Mesenchymal stem cell (in vitro differentiated cells and primary cell): ENCODE measurements around the gene SLC2A6.

Experiments used
- DNase-seq: peaks from one replicate; pipeline ENCODE4 v3.0.0-alpha.2; 2013
- H2AFZ ChIP-seq: one replicate; pipeline ENCODE4 v1.6.1; 2013; ENCODE audit warnings: low read depth, mild to moderate bottlenecking, control low read depth, inconsistent platforms, low read length, moderate library complexity
- H2AK5ac ChIP-seq: 2 replicates; pipeline ENCODE4 v1.6.1; 2013; ENCODE audit warnings: low read length, moderate library complexity, mild to moderate bottlenecking, inconsistent platforms; ENCODE audit not compliant: severe bottlenecking
- H2BK120ac ChIP-seq: one replicate; pipeline ENCODE4 v1.6.1; 2013; ENCODE audit warnings: low read depth, mild to moderate bottlenecking, inconsistent platforms, low read length, moderate library complexity
- H2BK12ac ChIP-seq, 2 experiments: one replicate each; pipeline ENCODE4 v1.6.1; 2013; ENCODE audit warnings: inconsistent platforms in 2 of 2, low read length in 2 of 2, mild to moderate bottlenecking in 2 of 2, moderate library complexity in 2 of 2, control low read depth in 1 of 2
- H2BK15ac ChIP-seq: one replicate; pipeline ENCODE4 v1.6.1; 2013; ENCODE audit warnings: mild to moderate bottlenecking, low read depth, inconsistent platforms; ENCODE audit not compliant: poor library complexity, severe bottlenecking
- H2BK5ac ChIP-seq: 2 replicates; pipeline ENCODE4 v1.6.1; 2013; ENCODE audit warnings: low read depth, mild to moderate bottlenecking, low read length, control low read depth, inconsistent platforms; ENCODE audit not compliant: poor library complexity, severe bottlenecking
- H3K14ac ChIP-seq, 2 experiments: one replicate each; pipeline ENCODE4 v1.6.1; 2013; ENCODE audit warnings: inconsistent platforms in 2 of 2, low read length in 2 of 2, control low read depth in 1 of 2, mild to moderate bottlenecking in 1 of 2, moderate library complexity in 1 of 2
- H3K18ac ChIP-seq, 2 experiments: one replicate each; pipeline ENCODE4 v1.6.1; 2013; ENCODE audit warnings: inconsistent platforms in 2 of 2, low read length in 2 of 2, control low read depth in 1 of 2, low read depth in 1 of 2, mild to moderate bottlenecking in 1 of 2
- H3K23ac ChIP-seq, 2 experiments: one replicate each; pipeline ENCODE4 v1.6.1; 2013; ENCODE audit warnings: inconsistent platforms in 2 of 2, low read length in 2 of 2, mild to moderate bottlenecking in 2 of 2, moderate library complexity in 2 of 2, control low read depth in 1 of 2
- H3K27ac ChIP-seq: 2 replicates; pipeline ENCODE4 v1.5.1; 2013; ENCODE audit warnings: mild to moderate bottlenecking, moderate library complexity, low read length, control low read depth, inconsistent platforms; ENCODE audit not compliant: poor library complexity, severe bottlenecking
- H3K27me3 ChIP-seq, 2 experiments: 2 replicates each; pipeline versions ENCODE4 v1.6.1 to v1.7.0; 2013; ENCODE audit warnings: low read length in 2 of 2, mild to moderate bottlenecking in 2 of 2, moderate library complexity in 2 of 2, control low read depth in 1 of 2, inconsistent platforms in 1 of 2; ENCODE audit not compliant: control insufficient read depth in 1 of 2, insufficient read depth in 1 of 2
- H3K36me3 ChIP-seq, 2 experiments: 2 replicates each; pipeline versions ENCODE4 v1.6.1 to v1.7.0; 2013; ENCODE audit warnings: low read length in 2 of 2, control low read depth in 1 of 2, inconsistent platforms in 1 of 2, low read depth in 1 of 2, mild to moderate bottlenecking in 1 of 2; ENCODE audit not compliant: insufficient read depth in 2 of 2, control insufficient read depth in 1 of 2
- H3K4ac ChIP-seq, 2 experiments: one replicate each; pipeline ENCODE4 v1.6.1; 2013; ENCODE audit warnings: inconsistent platforms in 2 of 2, low read length in 2 of 2, mild to moderate bottlenecking in 2 of 2, moderate library complexity in 2 of 2, control low read depth in 1 of 2, low read depth in 1 of 2
- H3K4me1 ChIP-seq: 2 replicates; pipeline ENCODE4 v1.6.1; 2013; ENCODE audit warnings: low read depth, low read length, control low read depth; ENCODE audit not compliant: control insufficient read depth, insufficient read depth
- H3K4me2 ChIP-seq: 2 replicates; pipeline ENCODE4 v1.6.1; 2013; ENCODE audit warnings: low read length, mild to moderate bottlenecking, inconsistent platforms; ENCODE audit not compliant: poor library complexity, severe bottlenecking
- H3K4me3 ChIP-seq, 2 experiments: 2 replicates each; pipeline versions ENCODE4 v1.5.1 to v1.7.0; 2013; ENCODE audit warnings: low read length in 2 of 2, mild to moderate bottlenecking in 2 of 2, control low read depth in 1 of 2, low read depth in 1 of 2; ENCODE audit not compliant: insufficient read depth in 1 of 2
- H3K79me1 ChIP-seq: replicated peaks from 2 replicates; pipeline ENCODE4 v1.6.1; 2013; ENCODE audit warnings: mild to moderate bottlenecking, control low read depth, low read length, inconsistent platforms; ENCODE audit not compliant: poor library complexity, severe bottlenecking
- H3K9ac ChIP-seq: 2 replicates; pipeline ENCODE4 v1.7.0; 2013; ENCODE audit warnings: mild to moderate bottlenecking, low read length, moderate library complexity
- H3K9me3 ChIP-seq: 2 replicates; pipeline ENCODE4 v1.7.0; 2013; ENCODE audit warnings: mild to moderate bottlenecking, low read length; ENCODE audit not compliant: control insufficient read depth
- H4K8ac ChIP-seq: one replicate; pipeline ENCODE4 v1.6.1; 2013; ENCODE audit warnings: inconsistent platforms, mild to moderate bottlenecking, low read length, moderate library complexity
- H4K91ac ChIP-seq: one replicate; pipeline ENCODE4 v1.6.1; 2013; ENCODE audit warnings: mild to moderate bottlenecking, low read length, inconsistent platforms
- WGBS: methylation state at CpG from one replicate; pipeline ENCODE4 v1.1.7; 2013; ENCODE audit warnings: mixed read lengths; 5-methylcytosine and 5-hydroxymethylcytosine counted together

The SLC2A6 gene

DNA sequence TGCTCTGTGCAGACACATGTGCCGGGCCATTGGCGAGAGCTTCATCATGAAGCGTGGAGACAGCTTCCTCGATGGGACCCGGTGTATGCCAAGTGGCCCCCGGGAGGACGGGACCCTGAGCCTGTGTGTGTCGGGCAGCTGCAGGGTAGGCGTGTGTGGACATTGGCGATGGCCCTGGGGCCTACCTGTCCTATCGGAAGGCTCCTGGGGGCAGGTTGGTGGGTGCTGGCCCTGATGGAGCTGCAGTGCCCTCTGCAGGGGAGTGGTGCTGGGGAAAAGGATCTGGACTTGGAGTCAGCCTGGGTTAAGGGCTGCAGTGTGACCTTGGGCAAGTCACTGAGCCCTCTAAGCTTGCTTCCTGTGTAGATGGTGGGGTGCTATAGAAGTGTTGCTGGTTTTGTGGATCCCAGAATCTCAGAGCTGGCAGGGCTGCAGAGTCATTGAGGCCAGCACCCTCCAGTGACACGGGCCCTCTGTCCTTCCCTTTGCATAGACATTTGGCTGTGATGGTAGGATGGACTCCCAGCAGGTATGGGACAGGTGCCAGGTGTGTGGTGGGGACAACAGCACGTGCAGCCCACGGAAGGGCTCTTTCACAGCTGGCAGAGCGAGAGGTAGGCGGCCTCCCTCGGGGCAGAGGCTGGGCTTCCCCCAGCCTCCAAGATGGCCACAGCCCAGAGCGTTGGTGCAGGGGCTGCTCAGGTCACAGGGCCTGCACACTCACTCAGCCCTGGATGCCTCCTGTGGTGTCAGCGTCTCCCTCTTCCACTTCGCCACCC lies 41.0 kb downstream of the SLC2A6 start:
- no peaks in the 10 kb centered on the region for H3K9me3 ChIP-seq
- H2AFZ ChIP-seq: no peak overlapping the region
- H3K4me2 ChIP-seq: no peak overlapping the region
- 93% methylated on average over 20 of the region's 20 CpGs for WGBS
- peaks cover 0 to 9% of the 10 kb centered on the region in 2 experiments for H3K27me3 ChIP-seq
- H3K18ac ChIP-seq: no peak overlapping the region
- H3K23ac ChIP-seq: no peak overlapping the region
- H3K4ac ChIP-seq: no peak overlapping the region
- H3K79me1 ChIP-seq: no peaks in the 10 kb centered on the region
- H2BK120ac ChIP-seq: no peak overlapping the region
- no peak overlapping the region for H2BK5ac ChIP-seq
- H3K9ac ChIP-seq: no peak overlapping the region
- H2AK5ac ChIP-seq: no peak overlapping the region
- H2BK15ac ChIP-seq: no peak overlapping the region
- no peak overlapping the region for H2BK12ac ChIP-seq
- no peaks in the 10 kb centered on the region for H3K36me3 ChIP-seq
- no peak for DNase-seq
- no peak overlapping the region for H3K27ac ChIP-seq
- no peaks in the 10 kb centered on the region for H3K4me1 ChIP-seq
- H4K8ac ChIP-seq: no peak overlapping the region
- H4K91ac ChIP-seq: peak overlapping the region; percentile 12
- H3K14ac ChIP-seq: no peak overlapping the region
- H3K4me3 ChIP-seq: no peak overlapping the region

DNA sequence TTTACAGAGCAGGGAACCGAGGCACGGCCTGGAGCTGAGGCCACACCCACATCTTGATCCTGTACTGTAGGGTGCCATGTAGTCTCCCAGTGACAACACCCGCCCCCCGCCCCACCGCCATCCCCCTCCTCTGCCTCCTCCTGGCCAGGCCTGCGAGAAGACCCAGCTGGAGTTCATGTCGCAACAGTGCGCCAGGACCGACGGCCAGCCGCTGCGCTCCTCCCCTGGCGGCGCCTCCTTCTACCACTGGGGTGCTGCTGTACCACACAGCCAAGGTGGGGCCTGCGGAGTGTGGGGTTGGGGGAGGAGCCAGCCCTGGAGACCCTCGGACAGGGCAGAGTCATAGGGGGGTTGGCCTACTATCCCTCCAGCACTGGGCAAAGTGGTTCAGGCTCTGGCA lies 42.2 kb downstream of the SLC2A6 start:
- Histone ChIP-seq H3K18ac (no peak overlapping the region), H3K14ac (no peak overlapping the region), H3K4me3 (no peak overlapping the region), H3K79me1 (no peaks in the 10 kb centered on the region), H3K9me3 (no peaks in the 10 kb centered on the region), H3K36me3 (no peaks in the 10 kb centered on the region), H2BK15ac (no peak overlapping the region), H3K4ac (no peak overlapping the region), H4K8ac (no peak overlapping the region), H2AFZ (no peak overlapping the region), H2BK5ac (no peak overlapping the region), H2AK5ac (no peak overlapping the region), H3K27me3 (peaks cover 0 to 9% of the 10 kb centered on the region in 2 experiments), H2BK120ac (no peak overlapping the region), H4K91ac (no peak overlapping the region), H3K4me2 (no peak overlapping the region), H3K27ac (no peak overlapping the region), H3K4me1 (no peaks in the 10 kb centered on the region), H3K23ac (no peak overlapping the region), H2BK12ac (no peak overlapping the region), H3K9ac (no peak overlapping the region)
- no peak for DNase-seq
- 93% methylated on average over 13 of the region's 16 CpGs for WGBS

DNA sequence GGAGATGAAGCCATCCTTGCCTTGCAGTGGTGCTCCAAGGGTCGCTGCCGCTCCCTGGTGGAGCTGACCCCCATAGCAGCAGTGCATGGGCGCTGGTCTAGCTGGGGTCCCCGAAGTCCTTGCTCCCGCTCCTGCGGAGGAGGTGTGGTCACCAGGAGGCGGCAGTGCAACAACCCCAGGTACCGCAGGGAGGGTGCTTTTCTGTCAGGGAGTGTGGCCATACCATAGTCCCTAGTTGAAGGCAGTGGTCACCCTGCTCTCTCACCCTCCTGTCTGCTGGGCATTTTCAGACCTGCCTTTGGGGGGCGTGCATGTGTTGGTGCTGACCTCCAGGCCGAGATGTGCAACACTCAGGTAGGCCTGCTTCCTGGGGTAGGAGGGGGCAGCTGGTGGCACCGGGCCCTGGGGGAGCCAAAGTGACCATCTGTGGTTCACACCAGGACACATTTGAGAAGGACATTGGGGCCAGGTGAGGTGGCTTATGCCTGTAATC lies 45.5 kb downstream of the SLC2A6 start:
- Histone ChIP-seq H3K27ac (no peak overlapping the region), H2BK5ac (no peak overlapping the region), H3K79me1 (no peaks in the 10 kb centered on the region), H3K9ac (no peak overlapping the region), H4K91ac (no peak overlapping the region), H3K4ac (no peak overlapping the region), H2AFZ (no peak overlapping the region), H2BK15ac (no peak overlapping the region), H2BK12ac (no peak overlapping the region), H2AK5ac (no peak overlapping the region), H3K23ac (no peak overlapping the region), H3K4me3 (no peak overlapping the region), H3K27me3 (peaks cover 0 to 16% of the 10 kb centered on the region in 2 experiments), H3K4me1 (peaks cover 14% of the 10 kb centered on the region), H2BK120ac (no peak overlapping the region), H3K18ac (no peak overlapping the region), H3K36me3 (no peaks in the 10 kb centered on the region), H4K8ac (no peak overlapping the region), H3K9me3 (no peaks in the 10 kb centered on the region), H3K4me2 (no peak overlapping the region), H3K14ac (no peak overlapping the region)
- DNase-seq: no peak
- WGBS: 91% methylated on average over 11 of the region's 11 CpGs

GRCh38 chr9:133430244-133430643 lies 48.7 kb downstream of the SLC2A6 start:
- no peak overlapping the region for H4K91ac ChIP-seq
- WGBS: no CpG with 5 or more reads among the region's 1 CpG
- H2AK5ac ChIP-seq: no peak overlapping the region
- no peak overlapping the region for H3K4me2 ChIP-seq
- no peak overlapping the region for H3K9ac ChIP-seq
- no peaks in the 10 kb centered on the region for H3K9me3 ChIP-seq
- no peak overlapping the region for H3K4ac ChIP-seq
- H3K4me3 ChIP-seq: no peak overlapping the region
- H3K4me1 ChIP-seq: peaks cover 16% of the 10 kb centered on the region
- no peak overlapping the region for H3K23ac ChIP-seq
- DNase-seq: no peak
- no peak overlapping the region for H2AFZ ChIP-seq
- no peaks in the 10 kb centered on the region for H3K79me1 ChIP-seq
- no peak overlapping the region for H4K8ac ChIP-seq
- peaks cover 14 to 33% of the 10 kb centered on the region in 2 experiments for H3K27me3 ChIP-seq
- no peak overlapping the region for H3K27ac ChIP-seq
- H2BK5ac ChIP-seq: no peak overlapping the region
- no peaks in the 10 kb centered on the region for H3K36me3 ChIP-seq
- no peak overlapping the region for H2BK120ac ChIP-seq
- no peak overlapping the region for H2BK15ac ChIP-seq
- H2BK12ac ChIP-seq: no peak overlapping the region
- H3K14ac ChIP-seq: no peak overlapping the region
- H3K18ac ChIP-seq: no peak overlapping the region
